Measurements from ENCODE around the gene SORCS2. TPM values are rescaled to one million over a fixed set of nuclear protein-coding genes. Genes with fewer than 3 reads are reported as not detected.
A peak's percentile ranks its signal among the peaks of the same experiment; 100 is the strongest.

SORCS2 gene
- total RNA-seq, 1 experiment from 2014 or later: 0.15 TPM

DNA sequence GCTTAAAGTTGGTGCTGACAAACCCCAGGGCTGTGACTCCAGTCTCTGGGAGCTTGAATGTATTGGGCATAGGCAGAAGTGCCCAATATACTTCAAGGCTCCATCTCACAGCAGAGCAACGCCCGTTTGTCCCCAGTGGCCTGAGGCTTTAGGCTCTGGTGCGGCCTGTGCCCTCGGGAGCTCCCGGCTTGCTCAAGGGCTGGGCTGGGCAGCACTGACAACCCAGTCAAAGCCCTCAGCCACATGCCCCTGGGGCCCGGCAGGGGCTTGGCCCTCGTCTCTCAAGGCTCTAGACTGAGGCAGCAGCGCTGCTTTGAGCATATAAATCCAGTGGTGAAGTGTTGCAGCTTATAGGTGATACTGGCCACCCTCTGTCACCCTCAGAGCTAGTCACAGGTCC lies 543.6 kb downstream of the SORCS2 start:
- no peaks in the 10 kb centered on the region for H3K27me3 ChIP-seq (ENCODE audit: control insufficient read depth, insufficient read depth, low read length)
- no peaks in the 10 kb centered on the region for H3K4me1 ChIP-seq (ENCODE audit: control insufficient read depth, insufficient read depth, low read length)
- H3K4me3 ChIP-seq (ENCODE audit: low read depth in 2 of 2, low read length in 2 of 2): no peak overlapping the region
- DNase-seq (ENCODE audit: low read depth, low spot score) (no peak), ATAC-seq (0 out of 2 replicates have a peak, but pooled peaks have one; percentile 9)
- in situ Hi-C loops (cut with HindIII; ENCODE audit: low pct_unique_long_range_greater_than_20kb, low sequenced_read_pairs) (no loop called here), intact Hi-C loops (cut with micrococcal nuclease; ENCODE audit: unreplicated experiment) (no loop called here)
- no TSS peak for BruUV-seq (replicated peaks)
- ChIA-PET CTCF (no interaction called here), POLR2A (no interaction called here)
- TF ChIP-seq, protein P1, sequence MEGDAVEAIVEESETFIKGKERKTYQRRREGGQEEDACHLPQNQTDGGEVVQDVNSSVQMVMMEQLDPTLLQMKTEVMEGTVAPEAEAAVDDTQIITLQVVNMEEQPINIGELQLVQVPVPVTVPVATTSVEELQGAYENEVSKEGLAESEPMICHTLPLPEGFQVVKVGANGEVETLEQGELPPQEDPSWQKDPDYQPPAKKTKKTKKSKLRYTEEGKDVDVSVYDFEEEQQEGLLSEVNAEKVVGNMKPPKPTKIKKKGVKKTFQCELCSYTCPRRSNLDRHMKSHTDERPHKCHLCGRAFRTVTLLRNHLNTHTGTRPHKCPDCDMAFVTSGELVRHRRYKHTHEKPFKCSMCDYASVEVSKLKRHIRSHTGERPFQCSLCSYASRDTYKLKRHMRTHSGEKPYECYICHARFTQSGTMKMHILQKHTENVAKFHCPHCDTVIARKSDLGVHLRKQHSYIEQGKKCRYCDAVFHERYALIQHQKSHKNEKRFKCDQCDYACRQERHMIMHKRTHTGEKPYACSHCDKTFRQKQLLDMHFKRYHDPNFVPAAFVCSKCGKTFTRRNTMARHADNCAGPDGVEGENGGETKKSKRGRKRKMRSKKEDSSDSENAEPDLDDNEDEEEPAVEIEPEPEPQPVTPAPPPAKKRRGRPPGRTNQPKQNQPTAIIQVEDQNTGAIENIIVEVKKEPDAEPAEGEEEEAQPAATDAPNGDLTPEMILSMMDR (IDR thresholded peaks at IDR 0.05): no peak
- TF ChIP-seq, protein P2, sequence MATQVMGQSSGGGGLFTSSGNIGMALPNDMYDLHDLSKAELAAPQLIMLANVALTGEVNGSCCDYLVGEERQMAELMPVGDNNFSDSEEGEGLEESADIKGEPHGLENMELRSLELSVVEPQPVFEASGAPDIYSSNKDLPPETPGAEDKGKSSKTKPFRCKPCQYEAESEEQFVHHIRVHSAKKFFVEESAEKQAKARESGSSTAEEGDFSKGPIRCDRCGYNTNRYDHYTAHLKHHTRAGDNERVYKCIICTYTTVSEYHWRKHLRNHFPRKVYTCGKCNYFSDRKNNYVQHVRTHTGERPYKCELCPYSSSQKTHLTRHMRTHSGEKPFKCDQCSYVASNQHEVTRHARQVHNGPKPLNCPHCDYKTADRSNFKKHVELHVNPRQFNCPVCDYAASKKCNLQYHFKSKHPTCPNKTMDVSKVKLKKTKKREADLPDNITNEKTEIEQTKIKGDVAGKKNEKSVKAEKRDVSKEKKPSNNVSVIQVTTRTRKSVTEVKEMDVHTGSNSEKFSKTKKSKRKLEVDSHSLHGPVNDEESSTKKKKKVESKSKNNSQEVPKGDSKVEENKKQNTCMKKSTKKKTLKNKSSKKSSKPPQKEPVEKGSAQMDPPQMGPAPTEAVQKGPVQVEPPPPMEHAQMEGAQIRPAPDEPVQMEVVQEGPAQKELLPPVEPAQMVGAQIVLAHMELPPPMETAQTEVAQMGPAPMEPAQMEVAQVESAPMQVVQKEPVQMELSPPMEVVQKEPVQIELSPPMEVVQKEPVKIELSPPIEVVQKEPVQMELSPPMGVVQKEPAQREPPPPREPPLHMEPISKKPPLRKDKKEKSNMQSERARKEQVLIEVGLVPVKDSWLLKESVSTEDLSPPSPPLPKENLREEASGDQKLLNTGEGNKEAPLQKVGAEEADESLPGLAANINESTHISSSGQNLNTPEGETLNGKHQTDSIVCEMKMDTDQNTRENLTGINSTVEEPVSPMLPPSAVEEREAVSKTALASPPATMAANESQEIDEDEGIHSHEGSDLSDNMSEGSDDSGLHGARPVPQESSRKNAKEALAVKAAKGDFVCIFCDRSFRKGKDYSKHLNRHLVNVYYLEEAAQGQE (IDR thresholded peaks at IDR 0.05; ENCODE audit: insufficient read depth in 1 of 2, low read depth in 2 of 2, low read length in 1 of 2): no peak
- no peak for TF ChIP-seq POLR2AphosphoS5 (IDR thresholded peaks at IDR 0.05; ENCODE audit: low read depth, low read length)
- TF ChIP-seq TCF7L2 (IDR thresholded peaks at IDR 0.05; ENCODE audit: low read depth, low read length): no peak
- no peak for TF ChIP-seq SIN3A (IDR thresholded peaks at IDR 0.05; ENCODE audit: borderline replicate concordance, insufficient read depth, low read depth, low read length)
- no peak overlapping the region for H3K27ac ChIP-seq (ENCODE audit: low read length)
- no peaks in the 10 kb centered on the region for H3K9me3 ChIP-seq (ENCODE audit: control insufficient read depth, insufficient read depth, low read depth, low read length)
- H3K36me3 ChIP-seq (ENCODE audit: control insufficient read depth, insufficient read depth, low read length): no peaks in the 10 kb centered on the region

GRCh38 chr4:7736436-7737267 lies 544.3 kb downstream of the SORCS2 start:
- ChIA-PET CTCF (no interaction called here), POLR2A (no interaction called here)
- Histone ChIP-seq H3K4me3 (ENCODE audit: low read depth in 2 of 2, low read length in 2 of 2) (no peak overlapping the region), H3K9me3 (ENCODE audit: control insufficient read depth, insufficient read depth, low read depth, low read length) (no peaks in the 10 kb centered on the region), H3K4me1 (ENCODE audit: control insufficient read depth, insufficient read depth, low read length) (no peaks in the 10 kb centered on the region), H3K27ac (ENCODE audit: low read length) (no peak overlapping the region), H3K36me3 (ENCODE audit: control insufficient read depth, insufficient read depth, low read length) (no peaks in the 10 kb centered on the region), H3K27me3 (ENCODE audit: control insufficient read depth, insufficient read depth, low read length) (no peaks in the 10 kb centered on the region)
- TF ChIP-seq, protein P2 (IDR thresholded peaks at IDR 0.05; ENCODE audit: insufficient read depth in 1 of 2, low read depth in 2 of 2, low read length in 1 of 2): peak; percentile 66 to 82
- no peak for TF ChIP-seq SIN3A (IDR thresholded peaks at IDR 0.05; ENCODE audit: borderline replicate concordance, insufficient read depth, low read depth, low read length)
- ATAC-seq (no peak), DNase-seq (ENCODE audit: low read depth, low spot score) (no peak)
- no TSS peak for BruUV-seq (replicated peaks)
- in situ Hi-C loops (cut with HindIII; ENCODE audit: low pct_unique_long_range_greater_than_20kb, low sequenced_read_pairs) (no loop called here), intact Hi-C loops (cut with micrococcal nuclease; ENCODE audit: unreplicated experiment) (no loop called here)

Data from Panc1 (cell line).